HEK293 (cell line): ENCODE measurements around the gene GNAZ.

Source experiments
- CTCF ChIA-PET: fragments of 350-600 bp; formaldehyde crosslinking; extraction: SDS; loops from one replicate; lab custom pipeline; 2021; ENCODE audit warnings: antibody characterized with exemption; lab: Yijun Ruan, JAX
- POLR2A ChIA-PET: fragments of 300-600 bp; formaldehyde crosslinking; extraction: SDS; loops from one replicate; lab custom pipeline; 2020; ENCODE audit warnings: antibody characterized with exemption, inconsistent platforms; lab: Yijun Ruan, JAX
- H3K27ac ChIP-seq: fragments of 200-500 bp; sonication (Bioruptor generic); 2 replicates; pipeline ENCODE4 v1.5.1; 2014; ENCODE audit warnings: low read depth, low read length, control low read depth, inconsistent platforms; ENCODE audit errors: extremely low read depth
- H3K36me3 ChIP-seq, 2 experiments: fragments of 200-500 bp in 1 of 2; sonication (Bioruptor generic) in 1 of 2; 1 replicate in 1 of 2; 2 replicates in 1 of 2; pipeline ENCODE4 v1.5.1; 2014 to 2017; ENCODE audit warnings: inconsistent platforms in 2 of 2, low read length in 2 of 2; ENCODE audit not compliant: control insufficient read depth in 2 of 2, insufficient read depth in 1 of 2
- H3K4me1 ChIP-seq: fragments of 200-500 bp; sonication (Bioruptor generic); 2 replicates; pipeline ENCODE4 v1.5.1; 2014; ENCODE audit warnings: mild to moderate bottlenecking, low read length, inconsistent platforms; ENCODE audit not compliant: control insufficient read depth, insufficient read depth
- H3K4me3 ChIP-seq: 2 replicates; pipeline ENCODE4 v1.5.1; 2011; ENCODE audit warnings: low read depth, mild to moderate bottlenecking, control low read depth, low read length, moderate library complexity
- H3K9me3 ChIP-seq: fragments of 200-500 bp; sonication (Bioruptor generic); 2 replicates; pipeline ENCODE4 v1.5.1; 2014; ENCODE audit warnings: low read depth, low read length, inconsistent platforms; ENCODE audit not compliant: control insufficient read depth, insufficient read depth
- EGR2 ChIP-seq: fragments of 450-650 bp; formaldehyde crosslinking; IDR thresholded peaks from 2 replicates; pipeline ENCODE4 v1.5.1; 2016; ENCODE audit warnings: low read depth, missing biosample characterization, missing genetic modification characterization
- PRDM4 ChIP-seq: fragments of 450-650 bp; formaldehyde crosslinking; IDR thresholded peaks from 2 replicates; pipeline ENCODE4 v1.5.1; 2017; ENCODE audit warnings: missing biosample characterization, missing genetic modification characterization
- RBAK ChIP-seq: fragments of 450-650 bp; formaldehyde crosslinking; IDR thresholded peaks from 2 replicates; pipeline ENCODE4 v1.5.1; 2016; ENCODE audit warnings: missing biosample characterization, missing genetic modification characterization
- SCRT1 ChIP-seq: fragments of 450-650 bp; formaldehyde crosslinking; IDR thresholded peaks from 2 replicates; pipeline ENCODE4 v1.5.1; 2016; ENCODE audit warnings: missing biosample characterization, missing genetic modification characterization, borderline replicate concordance
- ZNF132 ChIP-seq: fragments of 450-650 bp; formaldehyde crosslinking; IDR thresholded peaks from 2 replicates; pipeline ENCODE4 v1.5.1; 2017; ENCODE audit warnings: missing biosample characterization, missing genetic modification characterization, borderline replicate concordance
- ZNF174 ChIP-seq: fragments of 450-650 bp; formaldehyde crosslinking; IDR thresholded peaks from 2 replicates; pipeline ENCODE4 v1.5.0; 2017; ENCODE audit warnings: missing biosample characterization, mild to moderate bottlenecking, missing genetic modification characterization
- ZNF335 ChIP-seq: fragments of 450-650 bp; formaldehyde crosslinking; conservative IDR thresholded peaks from 2 replicates; pipeline ENCODE4 v1.5.1; 2016; ENCODE audit warnings: missing biosample characterization, missing genetic modification characterization
- ZNF37A ChIP-seq: fragments of 450-650 bp; IDR thresholded peaks from 2 replicates; pipeline ENCODE4 v1.5.1; 2018; ENCODE audit warnings: missing biosample characterization, missing genetic modification characterization
- ZNF433 ChIP-seq: fragments of 450-650 bp; formaldehyde crosslinking; IDR thresholded peaks from 2 replicates; pipeline ENCODE4 v1.5.1; 2016; ENCODE audit warnings: missing biosample characterization, missing genetic modification characterization, low read depth
- ZNF449 ChIP-seq: fragments of 450-650 bp; formaldehyde crosslinking; IDR thresholded peaks from 2 replicates; pipeline ENCODE4 v1.5.1; 2017; ENCODE audit warnings: missing biosample characterization, mild to moderate bottlenecking, missing genetic modification characterization, moderate library complexity
- ZNF548 ChIP-seq: fragments of 450-650 bp; formaldehyde crosslinking; IDR thresholded peaks from 2 replicates; pipeline ENCODE4 v1.5.1; 2016; ENCODE audit warnings: missing biosample characterization, missing genetic modification characterization
- ZNF704 ChIP-seq: fragments of 450-650 bp; formaldehyde crosslinking; IDR thresholded peaks from 2 replicates; pipeline ENCODE4 v1.5.1; 2016; ENCODE audit warnings: missing biosample characterization, missing genetic modification characterization
- ZXDB ChIP-seq: fragments of 450-650 bp; formaldehyde crosslinking; IDR thresholded peaks from 2 replicates; pipeline ENCODE4 v1.5.1; 2016; ENCODE audit warnings: missing biosample characterization, missing genetic modification characterization

The GNAZ gene

GRCh38 chr22:23137468-23137867 lies 67.1 kb downstream of the GNAZ start:
- Histone ChIP-seq H3K9me3 (no peaks in the 10 kb centered on the region), H3K27ac (no peak overlapping the region), H3K4me3 (no peak overlapping the region), H3K36me3 (no peaks in the 10 kb centered on the region), H3K4me1 (no peaks in the 10 kb centered on the region)
- ChIA-PET POLR2A (no interaction called here), CTCF (interaction anchor here (0.8 to 6.0 kb wide), 5 partner anchors 8 to 248 kb away, joined by 3 to 56 read pairs (median 9); no protein-coding TSS in a partner anchor)
- TF ChIP-seq ZNF433 (tag by site-specific recombination) (no peak), ZNF174 (tag by site-specific recombination) (no peak), RBAK (tag by site-specific recombination) (no peak), EGR2 (tag by site-specific recombination) (no peak)
- TF ChIP-seq, all 188 proteins: peak for 0

- Histone ChIP-seq H3K4me3 (no peak overlapping the region), H3K4me1 (no peaks in the 10 kb centered on the region), H3K27ac (no peak overlapping the region), H3K9me3 (no peaks in the 10 kb centered on the region), H3K36me3 (no peaks in the 10 kb centered on the region)
- POLR2A ChIA-PET = no interaction called here
- CTCF ChIA-PET = interaction anchor here (0.6 to 6.0 kb wide), 7 partner anchors 9 to 471 kb away, joined by 3 to 56 read pairs (median 4); no protein-coding TSS in a partner anchor
- TF ChIP-seq ZNF449 (tag by site-specific recombination) (no peak), SCRT1 (tag by site-specific recombination) (no peak), ZNF335 (tag by site-specific recombination) (peak; percentile 27; the same call in 1 of the 2 replicates)
Measured at GRCh38 chr22:23137905-23138561, 67.7 kb downstream of the GNAZ start.

- Histone ChIP-seq H3K36me3 (no peaks in the 10 kb centered on the region), H3K9me3 (no peaks in the 10 kb centered on the region), H3K4me3 (no peak overlapping the region), H3K4me1 (no peaks in the 10 kb centered on the region), H3K27ac (no peak overlapping the region)
- POLR2A ChIA-PET = no interaction called here
- TF ChIP-seq ZXDB (tag by site-specific recombination) = no peak
- no peak for TF ChIP-seq PRDM4 (tag by site-specific recombination)
- no peak for TF ChIP-seq ZNF548
- no peak for TF ChIP-seq ZNF704 (tag by site-specific recombination)
- no peak for TF ChIP-seq ZNF37A (tag by site-specific recombination)
- TF ChIP-seq ZNF132 = no peak
- CTCF ChIA-PET = interaction anchor here (0.6 to 6.0 kb wide), 7 partner anchors 9 to 472 kb away, joined by 3 to 56 read pairs (median 4); no protein-coding TSS in a partner anchor
Measured at GRCh38 chr22:23138584-23139435, 68.5 kb downstream of the GNAZ start.
